Heart right ventricle (tissue), 16 donors: ENCODE data around the gene NKD1. TPM values are rescaled to one million over a fixed set of nuclear protein-coding genes. Genes with fewer than 3 reads are reported as not detected.

ENCODE experiments used
- ATAC-seq, 8 donors: fragments of 200-7000 bp; cut with Tn5 transposase; one replicate each; pipeline ENCODE4 v1.9.1; 2020; ENCODE audit warnings: mild to moderate bottlenecking in 8 of 8, moderate library complexity in 8 of 8, moderate number of reproducible peaks in 1 of 8
- DNase-seq, 2 donors: peaks; one replicate each; pipeline ENCODE4 v3.0.0-alpha.2; 2020
- H3K27ac ChIP-seq, 10 donors: fragments of 200-600 bp; sonication (generic) in 2 of 10; one replicate each; pipeline versions ENCODE4 v1.5.0 to v1.8.0; 2020 to 2022; ENCODE audit warnings: mild to moderate bottlenecking in 3 of 10
- H3K27me3 ChIP-seq, 7 donors: fragments of 200-600 bp; one replicate each; pipeline ENCODE4 v1.8.0; 2021 to 2022; ENCODE audit warnings: mild to moderate bottlenecking in 2 of 7
- H3K36me3 ChIP-seq, 9 donors: fragments of 200-600 bp; sonication (generic) in 1 of 9; one replicate each; pipeline versions ENCODE4 v1.5.0 to v1.8.0; 2020 to 2022; ENCODE audit warnings: mild to moderate bottlenecking in 2 of 9
- H3K4me1 ChIP-seq, 9 donors: fragments of 200-600 bp; sonication (generic) in 1 of 9; one replicate each; pipeline versions ENCODE4 v1.5.0 to v1.8.0; 2020 to 2022; ENCODE audit warnings: mild to moderate bottlenecking in 4 of 9
- H3K4me3 ChIP-seq, 10 donors: fragments of 200-600 bp; sonication (generic) in 2 of 10; one replicate each; pipeline versions ENCODE4 v1.5.0 to v1.8.0; 2020 to 2022; ENCODE audit warnings: mild to moderate bottlenecking in 7 of 10, moderate library complexity in 2 of 10
- H3K9me3 ChIP-seq, 11 donors: fragments of 200-600 bp in 10 of 11; sonication (generic) in 2 of 11; one replicate each; pipeline versions ENCODE4 v1.5.0 to v1.8.0; 2013 to 2022; ENCODE audit warnings: mild to moderate bottlenecking in 2 of 11, control low read depth in 1 of 11, moderate library complexity in 1 of 11
- CTCF ChIP-seq, 9 donors: fragments of 200-600 bp; sonication (generic) in 2 of 9; IDR thresholded peaks; one replicate each; pipeline versions ENCODE4 v1.5.0 to v1.8.0; 2021 to 2022; ENCODE audit warnings: antibody characterized with exemption in 9 of 9, mild to moderate bottlenecking in 5 of 9, moderate library complexity in 1 of 9
- WGBS, 2 donors: extraction: QIAGEN DNeasy Blood & Tissue Kit; methylation state at CpG; one replicate each; pipeline ENCODE4 v1.1.7; 2013; ENCODE audit warnings: inconsistent platforms in 1 of 2; 5-methylcytosine and 5-hydroxymethylcytosine counted together
- intact Hi-C, 10 donors: fragments of 100-400 bp; cut with DNase I; formaldehyde crosslinking; loops; one replicate each; pipeline versions ENCODE4 v1.11.1 to v1.14.2; 2022
- polyA plus RNA-seq, 2 donors: library from polyadenylated mRNA; stranded (reverse); fragments of 200-250 nt; gene quantifications; one replicate each; pipeline ENCODE4 v1.2.3, GENCODE V29; 2013
- total RNA-seq, 10 donors: library from RNA; stranded (reverse); fragmentation: NEBNext Ultra II Directional in 3 of 10; extraction: Animal tissue kit (Norgen Biotek cat#: 25700) in 3 of 10; gene quantifications; one replicate each; pipeline versions ENCODE4 v1.2.1 to v1.2.4, GENCODE V29; 2021 to 2023
- donor health status: Arrhythmogenic right ventricular cardiomyopathy.
- donor health status: ischemic (EF 13 %, LVEDD 7.1; RV severe dilation, severe dysfunction).
- donor health status: healthy with polysubstance abuse.
- donor health status: DM: no; HTN: yes; CAD: no.
- donor health status: DM: no; HTN: no; CAD: no.
- donor health status: ischemic (EF 25% LVEDD 6.9; RV normal size, moderate dysfunction).
- donor health status: ischemic (EF 25% LVEDD 5.7; RV mildly dilated, moderate dysfunction).
- donor health status: healthy.
- donor health status: DM: yes; HTN: yes; CAD: no.
- donor health status: Ischemic cardiomyopathy.
- donor health status: ischemic (EF 35%, LVEDD 5.7; RV mildly dilated, moderate dysfunction).
- donor health status: nonischemic (EF 11% LVEDD 7.7; RV severe dilation, severe dysfunction).
- donor health status: DM: yes; HTN: yes; CAD: no.
- donor health status: PGD.
- donor health status: ischemic (EF 29% LVEDD 5.4; RV normal size, mild dysfunction).
- donor health status: nonischemic (EF 23%, LVEDD 6.1; RV moderate dilation, normal function).

The NKD1 gene
- total and polyA plus RNA-seq, 12 donors = 0.22 to 1.1 (median 0.42) TPM

DNA sequence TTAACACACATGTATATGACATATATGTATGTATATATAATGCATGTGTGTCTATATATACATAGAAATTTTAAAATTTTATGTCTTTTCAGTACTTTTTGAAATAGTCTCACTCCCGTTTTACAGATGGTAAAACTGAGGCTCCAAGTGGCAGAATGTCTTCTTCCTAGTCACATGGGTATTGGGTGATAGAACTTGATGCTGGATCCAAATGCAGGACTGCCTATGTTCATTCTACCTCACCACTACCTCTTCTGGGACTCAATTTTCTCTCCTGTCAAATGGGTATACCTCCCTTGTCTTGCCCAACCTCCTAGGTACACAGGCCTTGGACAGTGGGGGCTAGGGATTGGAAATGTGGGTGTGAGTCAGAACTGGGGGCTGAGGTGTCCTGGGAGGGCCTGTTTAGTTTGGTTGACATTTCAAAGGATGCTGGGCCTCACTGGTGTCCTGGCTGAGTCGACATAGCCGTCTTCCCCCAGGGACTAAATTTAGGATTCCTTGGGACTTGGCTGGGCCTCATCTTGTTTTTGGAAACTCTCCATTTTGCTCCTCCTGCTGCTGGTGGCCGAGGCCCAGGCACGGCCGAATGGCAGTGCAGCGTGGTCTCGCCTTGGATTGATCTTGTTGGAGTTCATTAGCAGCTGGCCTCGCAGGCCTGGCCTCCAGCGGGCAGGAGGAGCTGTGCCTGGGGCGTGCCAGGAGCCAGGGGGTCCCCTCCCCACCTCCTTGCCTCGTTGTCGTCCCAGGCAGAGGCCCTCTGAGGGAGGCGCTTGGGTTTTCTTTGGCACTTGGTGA lies 25.9 kb downstream of the NKD1 start:
- TF ChIP-seq CTCF (IDR thresholded peaks at IDR 0.05) = no peak
- intact Hi-C loops = no loop called here
- Histone ChIP-seq H3K4me1 (peaks cover 0 to 19% (median 6%) of the 10 kb centered on the region in 9 donors), H3K9me3 (no peaks in the 10 kb centered on the region), H3K36me3 (no peaks in the 10 kb centered on the region), H3K4me3 (no peak overlapping the region), H3K27me3 (peaks cover 0 to 3% (median 0%) of the 10 kb centered on the region in 7 donors), H3K27ac (peak overlapping the region in 5 of 10 donors; percentile 10 to 60 (median 34))
- WGBS, 2 donors = 46 to 51% methylated on average over 14 of the region's 14 CpGs
- peak; percentile 25 to 59 (median 44) for ATAC-seq
- DNase-seq = peak in 1 of 2 donors; percentile 35

DNA sequence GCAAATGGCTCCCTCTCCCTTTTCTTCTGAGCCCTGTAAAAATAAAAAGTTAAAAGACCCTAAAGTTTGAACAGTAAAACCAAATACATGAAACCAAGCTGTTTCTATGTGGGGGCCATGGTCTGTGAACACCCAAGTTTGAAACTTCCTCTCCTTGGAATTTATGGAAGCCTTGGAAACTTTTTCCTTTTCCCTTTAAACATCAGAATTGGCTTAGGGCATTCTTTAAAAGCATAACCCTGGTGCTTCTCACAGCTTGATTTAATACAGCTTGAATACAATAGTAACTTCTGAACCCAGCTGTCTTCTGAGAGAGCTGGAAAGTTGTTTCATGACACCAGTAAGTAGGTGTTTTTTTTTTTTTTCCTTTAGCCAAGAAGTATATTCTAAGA lies 26.5 kb downstream of the NKD1 start:
- TF ChIP-seq CTCF (IDR thresholded peaks at IDR 0.05) = no peak
- Histone ChIP-seq H3K4me3 (no peak overlapping the region), H3K4me1 (peaks cover 0 to 19% (median 6%) of the 10 kb centered on the region in 9 donors), H3K27me3 (peaks cover 0 to 3% (median 0%) of the 10 kb centered on the region in 7 donors), H3K9me3 (no peaks in the 10 kb centered on the region), H3K27ac (peak overlapping the region in 5 of 10 donors; percentile 10 to 60 (median 34)), H3K36me3 (no peaks in the 10 kb centered on the region)
- intact Hi-C loops = no loop called here
- ATAC-seq (no peak), DNase-seq (no peak)

- DNase-seq (no peak), ATAC-seq (no peak)
- Histone ChIP-seq H3K4me1 (peaks cover 0 to 19% (median 6%) of the 10 kb centered on the region in 9 donors), H3K4me3 (no peak overlapping the region), H3K27me3 (peaks cover 0 to 3% (median 0%) of the 10 kb centered on the region in 7 donors), H3K36me3 (no peaks in the 10 kb centered on the region), H3K9me3 (no peaks in the 10 kb centered on the region), H3K27ac (no peak overlapping the region)
- intact Hi-C loops = no loop called here
- 90 to 95% methylated on average over 2 of the region's 2 CpGs for WGBS, 2 donors
- no peak for TF ChIP-seq CTCF (IDR thresholded peaks at IDR 0.05)
These were observed 27.5 kb downstream of the NKD1 start for GRCh38 chr16:50575743-50576142.

- ATAC-seq (no peak), DNase-seq (no peak)
- TF ChIP-seq CTCF (IDR thresholded peaks at IDR 0.05) = no peak
- Histone ChIP-seq H3K27ac (no peak overlapping the region), H3K36me3 (no peaks in the 10 kb centered on the region), H3K9me3 (no peaks in the 10 kb centered on the region), H3K4me3 (no peak overlapping the region), H3K4me1 (peaks cover 0 to 25% (median 6%) of the 10 kb centered on the region in 9 donors), H3K27me3 (peaks cover 0 to 3% (median 0%) of the 10 kb centered on the region in 7 donors)
- intact Hi-C loops = no loop called here
- 96 to 99% methylated on average over 3 of the region's 3 CpGs for WGBS, 2 donors
These were observed 28.4 kb downstream of the NKD1 start for GRCh38 chr16:50576403-50577113.
